ENCODE results near the gene RNASE9. TPM values are rescaled to one million over a fixed set of nuclear protein-coding genes. Genes with fewer than 3 reads are reported as not detected.

The RNASE9 gene
- polyA plus RNA-seq, 3 donors = not detected

DNA sequence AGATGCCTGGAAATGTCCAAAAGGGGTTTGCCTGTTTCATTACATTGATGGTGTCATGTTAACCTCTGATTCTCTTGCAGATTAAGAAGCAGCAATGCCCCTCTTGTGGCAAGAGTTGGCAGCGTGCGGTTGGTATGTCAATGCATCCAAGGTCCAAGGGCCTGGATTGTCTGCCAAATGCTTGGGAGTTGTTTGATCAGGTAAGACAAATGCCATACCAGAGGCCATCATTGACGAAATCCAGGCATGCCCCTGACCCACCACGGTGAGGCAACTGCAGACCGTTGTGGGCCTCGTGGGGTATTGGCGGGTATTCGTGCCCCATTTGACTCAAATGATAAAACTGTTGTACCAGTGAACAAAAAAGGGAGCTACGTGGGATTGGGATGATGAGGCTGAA lies 41.7 kb upstream of the RNASE9 start:
- H3K4me1 Mint-ChIP-seq = peaks cover 14% of the 10 kb centered on the region
- Histone ChIP-seq H3K9me3 (replicated peaks in 1 of 2; ENCODE audit: control insufficient read depth in 1 of 2, insufficient read depth in 1 of 2, low read length in 2 of 2) (no peaks in the 10 kb centered on the region), H4K20me1 (ENCODE audit: insufficient read depth, low read length) (no peaks in the 10 kb centered on the region), H3K27me3 (ENCODE audit: control insufficient read depth in 2 of 2, insufficient read depth in 2 of 2, low read length in 2 of 2) (no peaks in the 10 kb centered on the region), H3K4me2 (replicated peaks; ENCODE audit: extremely low read depth, low read length, poor library complexity, severe bottlenecking) (no peak overlapping the region), H3K4me1 (ENCODE audit: control insufficient read depth in 1 of 2, insufficient read depth in 2 of 2, low read length in 2 of 2) (peaks cover 3 to 6% of the 10 kb centered on the region in 2 donors), H3K4me3 (replicated peaks in 1 of 3; ENCODE audit: low read depth in 2 of 3, low read length in 3 of 3) (no peak overlapping the region), H3K79me2 (ENCODE audit: insufficient read depth, low read length) (no peaks in the 10 kb centered on the region), H3K36me3 (replicated peaks in 1 of 2; ENCODE audit: control insufficient read depth in 1 of 2, insufficient read depth in 2 of 2, low read length in 2 of 2) (no peaks in the 10 kb centered on the region), H3K9ac (ENCODE audit: insufficient read depth, low read length, poor library complexity, severe bottlenecking) (no peak overlapping the region), H3K27ac (ENCODE audit: low read depth in 1 of 2, low read length in 2 of 2) (no peak overlapping the region), H2AFZ (ENCODE audit: insufficient read depth, low read depth, low read length, poor library complexity, severe bottlenecking) (no peak overlapping the region)
- H3K27me3 Mint-ChIP-seq (ENCODE audit: low read depth in 3 of 3) = peaks cover 0 to 3% (median 0%) of the 10 kb centered on the region in 3 donors
- H3K9me3 Mint-ChIP-seq = no peaks in the 10 kb centered on the region
- H3K36me3 Mint-ChIP-seq = no peaks in the 10 kb centered on the region
- H3K4me3 Mint-ChIP-seq = no peak overlapping the region
- intact Hi-C loops (cut with micrococcal nuclease) = no loop called here
- peak overlapping the region in 1 of 7 donors; percentile 55 for H3K27ac Mint-ChIP-seq
- 100% methylated on average over 9 of the region's 9 CpGs for WGBS (ENCODE audit: insufficient coverage)
- no peak for TF ChIP-seq CTCF (IDR thresholded peaks at IDR 0.05)
- DNase-seq = no peak

DNA sequence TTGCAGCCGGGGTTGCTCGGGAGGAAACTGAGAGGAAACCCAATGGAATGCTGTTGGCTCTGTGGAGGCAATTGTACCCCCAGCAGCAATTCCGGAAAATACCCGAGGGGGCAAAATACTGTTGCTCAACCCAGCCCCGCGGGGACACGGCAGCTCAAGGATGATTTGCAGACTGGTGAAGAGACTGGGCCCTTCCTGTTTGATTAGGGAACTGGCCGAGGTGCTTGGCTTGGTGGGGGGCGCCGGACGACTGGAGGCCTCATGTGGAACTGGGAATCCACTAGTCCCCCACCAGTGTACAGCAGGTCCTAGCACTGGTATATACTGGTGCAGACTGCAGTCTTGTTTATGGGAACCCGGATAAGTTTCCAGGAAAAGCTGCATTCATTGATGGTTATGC lies 40.7 kb upstream of the RNASE9 start:
- Mint-ChIP-seq H3K4me1 (peaks cover 14% of the 10 kb centered on the region), H3K27ac (no peak overlapping the region), H3K27me3 (ENCODE audit: low read depth in 3 of 3) (peaks cover 0 to 6% (median 0%) of the 10 kb centered on the region in 3 donors), H3K9me3 (no peaks in the 10 kb centered on the region), H3K4me3 (peak overlapping the region; percentile 71 to 72), H3K36me3 (no peaks in the 10 kb centered on the region)
- H3K4me2 ChIP-seq (replicated peaks; ENCODE audit: extremely low read depth, low read length, poor library complexity, severe bottlenecking) = peak overlapping the region; percentile 35
- no peaks in the 10 kb centered on the region for H3K27me3 ChIP-seq (ENCODE audit: control insufficient read depth in 2 of 2, insufficient read depth in 2 of 2, low read length in 2 of 2)
- no peaks in the 10 kb centered on the region for H4K20me1 ChIP-seq (ENCODE audit: insufficient read depth, low read length)
- WGBS (ENCODE audit: insufficient coverage) = 46% methylated on average over 12 of the region's 12 CpGs
- no peak overlapping the region for H3K9ac ChIP-seq (ENCODE audit: insufficient read depth, low read length, poor library complexity, severe bottlenecking)
- intact Hi-C loops (cut with micrococcal nuclease) = no loop called here
- no peaks in the 10 kb centered on the region for H3K36me3 ChIP-seq (replicated peaks in 1 of 2; ENCODE audit: control insufficient read depth in 1 of 2, insufficient read depth in 2 of 2, low read length in 2 of 2)
- no peak for TF ChIP-seq CTCF (IDR thresholded peaks at IDR 0.05)
- DNase-seq = no peak
- no peaks in the 10 kb centered on the region for H3K9me3 ChIP-seq (replicated peaks in 1 of 2; ENCODE audit: control insufficient read depth in 1 of 2, insufficient read depth in 1 of 2, low read length in 2 of 2)
- H2AFZ ChIP-seq (ENCODE audit: insufficient read depth, low read depth, low read length, poor library complexity, severe bottlenecking) = peak overlapping the region; percentile 59
- H3K27ac ChIP-seq (ENCODE audit: low read depth in 1 of 2, low read length in 2 of 2) = peak overlapping the region in 1 of 2 donors; percentile 36
- no peaks in the 10 kb centered on the region for H3K79me2 ChIP-seq (ENCODE audit: insufficient read depth, low read length)
- peak overlapping the region in 2 of 3 experiments; percentile 17 to 53 for H3K4me3 ChIP-seq (replicated peaks in 1 of 3; ENCODE audit: low read depth in 2 of 3, low read length in 3 of 3)
- H3K4me1 ChIP-seq (ENCODE audit: control insufficient read depth in 1 of 2, insufficient read depth in 2 of 2, low read length in 2 of 2) = peaks cover 3 to 6% of the 10 kb centered on the region in 2 donors
